ENCODE results near the gene ZNF565. TPM values are rescaled to one million over a fixed set of nuclear protein-coding genes. Genes with fewer than 3 reads are reported as not detected.

Gene ZNF565
- polyA plus RNA-seq, 1 donor (not counting 4 experiments of a cell fraction or from before 2014, with no cell fraction given) = 2.3 TPM

GRCh38 chr19:36144624-36145023 is 69.8 kb downstream of the ZNF565 start:
- TF ChIP-seq EZH2 (IDR thresholded peaks at IDR 0.05; ENCODE audit: low read length) (no peak), CTCF (optimal IDR thresholded peaks at IDR 0.05 in 1 of 3, IDR thresholded peaks at IDR 0.05 in 1 of 3, conservative IDR thresholded peaks at IDR 0.05 in 1 of 3; ENCODE audit: extremely low read depth in 1 of 3, insufficient read depth in 2 of 3, low read length in 3 of 3) (no peak)
- H3K9ac ChIP-seq (ENCODE audit: control insufficient read depth, extremely low read depth, insufficient read depth, low read length) = no peak overlapping the region
- DNase-seq (ENCODE audit: low read depth, low spot score) (no peak), FAIRE-seq (no peak)
- H3K9me1 ChIP-seq (ENCODE audit: control insufficient read depth, extremely low read depth, insufficient read depth, low read length) = peaks cover 2% of the 10 kb centered on the region
- H3K27me3 ChIP-seq (ENCODE audit: control insufficient read depth, extremely low read depth, insufficient read depth, low read length) = no peaks in the 10 kb centered on the region
- H3K4me2 ChIP-seq (ENCODE audit: control insufficient read depth, extremely low read depth, insufficient read depth, low read depth, low read length) = no peak overlapping the region
- peaks cover 17% of the 10 kb centered on the region for H3K4me1 ChIP-seq (ENCODE audit: control insufficient read depth, extremely low read depth, insufficient read depth, low read length)
- no peak overlapping the region for H3K4me3 ChIP-seq (ENCODE audit: control insufficient read depth in 2 of 3, extremely low read depth in 1 of 3, insufficient read depth in 2 of 3, low read depth in 1 of 3, low read length in 3 of 3)
- no peak overlapping the region for H2AFZ ChIP-seq (ENCODE audit: control insufficient read depth, low read length)
- H3K79me2 ChIP-seq (ENCODE audit: control insufficient read depth, insufficient read depth, low read length) = peaks cover 22% of the 10 kb centered on the region
- H3K36me3 ChIP-seq (ENCODE audit: control insufficient read depth in 2 of 2, extremely low read depth in 1 of 2, insufficient read depth in 2 of 2, low read length in 2 of 2) = peaks cover 36 to 56% of the 10 kb centered on the region in 2 experiments
- peaks cover 17% of the 10 kb centered on the region for H4K20me1 ChIP-seq (ENCODE audit: control insufficient read depth, extremely low read depth, insufficient read depth, low read length)
- dilution Hi-C loops (cut with MboI; ENCODE audit: extremely low pct_ligation_motif_present, low sequenced_read_pairs) = no loop called here
- H3K27ac ChIP-seq (ENCODE audit: control insufficient read depth, insufficient read depth, low read length) = no peak overlapping the region
- no peaks in the 10 kb centered on the region for H3K9me3 ChIP-seq (ENCODE audit: control insufficient read depth, low read depth, low read length)

GRCh38 chr19:36142496-36142895 is 72.0 kb downstream of the ZNF565 start:
- peaks cover 2% of the 10 kb centered on the region for H3K9me1 ChIP-seq (ENCODE audit: control insufficient read depth, extremely low read depth, insufficient read depth, low read length)
- H3K27me3 ChIP-seq (ENCODE audit: control insufficient read depth, extremely low read depth, insufficient read depth, low read length) = no peaks in the 10 kb centered on the region
- H3K4me2 ChIP-seq (ENCODE audit: control insufficient read depth, extremely low read depth, insufficient read depth, low read depth, low read length) = no peak overlapping the region
- dilution Hi-C loops (cut with MboI; ENCODE audit: extremely low pct_ligation_motif_present, low sequenced_read_pairs) = no loop called here
- no peak overlapping the region for H3K27ac ChIP-seq (ENCODE audit: control insufficient read depth, insufficient read depth, low read length)
- H3K4me1 ChIP-seq (ENCODE audit: control insufficient read depth, extremely low read depth, insufficient read depth, low read length) = peaks cover 11% of the 10 kb centered on the region
- no peak for TF ChIP-seq EZH2 (IDR thresholded peaks at IDR 0.05; ENCODE audit: low read length)
- TF ChIP-seq CTCF (optimal IDR thresholded peaks at IDR 0.05 in 1 of 3, IDR thresholded peaks at IDR 0.05 in 1 of 3, conservative IDR thresholded peaks at IDR 0.05 in 1 of 3; ENCODE audit: extremely low read depth in 1 of 3, insufficient read depth in 2 of 3, low read length in 3 of 3) = no peak
- peaks cover 32 to 39% of the 10 kb centered on the region in 2 experiments for H3K36me3 ChIP-seq (ENCODE audit: control insufficient read depth in 2 of 2, extremely low read depth in 1 of 2, insufficient read depth in 2 of 2, low read length in 2 of 2)
- H3K79me2 ChIP-seq (ENCODE audit: control insufficient read depth, insufficient read depth, low read length) = peaks cover 22% of the 10 kb centered on the region
- H3K9me3 ChIP-seq (ENCODE audit: control insufficient read depth, low read depth, low read length) = no peaks in the 10 kb centered on the region
- peaks cover 8% of the 10 kb centered on the region for H4K20me1 ChIP-seq (ENCODE audit: control insufficient read depth, extremely low read depth, insufficient read depth, low read length)
- no peak overlapping the region for H3K9ac ChIP-seq (ENCODE audit: control insufficient read depth, extremely low read depth, insufficient read depth, low read length)
- H3K4me3 ChIP-seq (ENCODE audit: control insufficient read depth in 2 of 3, extremely low read depth in 1 of 3, insufficient read depth in 2 of 3, low read depth in 1 of 3, low read length in 3 of 3) = no peak overlapping the region
- no peak overlapping the region for H2AFZ ChIP-seq (ENCODE audit: control insufficient read depth, low read length)
- no peak for FAIRE-seq
- no peak for DNase-seq (ENCODE audit: low read depth, low spot score)

Data from keratinocyte (primary cell).